Sigmoid colon (tissue), 7 donors: ENCODE data around the gene C14orf93. TPM values are rescaled to one million over a fixed set of nuclear protein-coding genes. Genes with fewer than 3 reads are reported as not detected.

Source experiments
- DNase-seq: peaks from one replicate; pipeline ENCODE4 v3.0.0-alpha.2; 2019
- H3K27ac ChIP-seq, 4 donors: fragments of 200-600 bp; sonication (generic); one replicate each; pipeline ENCODE4 v1.5.1; 2016 to 2019; ENCODE audit warnings: mild to moderate bottlenecking in 1 of 4
- H3K27me3 ChIP-seq, 3 donors: fragments of 200-600 bp; sonication (generic); one replicate each; pipeline ENCODE4 v1.5.1; 2019; ENCODE audit warnings: mild to moderate bottlenecking in 1 of 3
- H3K36me3 ChIP-seq, 4 donors: fragments of 200-600 bp; sonication (generic); one replicate each; pipeline ENCODE4 v1.5.1; 2016 to 2019
- H3K4me1 ChIP-seq, 4 donors: fragments of 200-600 bp; sonication (generic); one replicate each; pipeline ENCODE4 v1.5.1; 2017 to 2019
- H3K4me3 ChIP-seq, 4 donors: fragments of 200-600 bp; sonication (generic); one replicate each; pipeline ENCODE4 v1.5.1; 2017 to 2019; ENCODE audit warnings: mild to moderate bottlenecking in 2 of 4, moderate library complexity in 1 of 4
- H3K9me3 ChIP-seq, 4 donors: fragments of 200-600 bp in 3 of 4; sonication (generic) in 3 of 4; one replicate each; pipeline versions ENCODE4 v1.5.1 to v1.6.1; 2013 to 2019
- CTCF ChIP-seq, 4 experiments: fragments of 450-650 bp in 3 of 4; fragments of 200-600 bp in 1 of 4; IDR thresholded peaks; one replicate each; pipeline ENCODE4 v1.5.1; 2016 to 2019; ENCODE audit warnings: antibody characterized with exemption in 4 of 4, mild to moderate bottlenecking in 3 of 4, moderate library complexity in 2 of 4
- EP300 ChIP-seq, 4 donors: sonication (generic); formaldehyde crosslinking; IDR thresholded peaks; one replicate each; pipeline ENCODE4 v1.6.1; 2017; ENCODE audit warnings: antibody characterized with exemption in 4 of 4
- POLR2A ChIP-seq, 2 donors: fragments of 450-650 bp; IDR thresholded peaks; one replicate each; pipeline ENCODE4 v1.6.1; 2016; ENCODE audit warnings: antibody characterized with exemption in 2 of 2, mild to moderate bottlenecking in 2 of 2, moderate library complexity in 2 of 2
- POLR2AphosphoS5 ChIP-seq, 4 donors: sonication (generic); formaldehyde crosslinking; IDR thresholded peaks; one replicate each; pipeline ENCODE4 v1.6.1; 2017; ENCODE audit warnings: antibody characterized with exemption in 4 of 4
- WGBS, 2 donors: extraction: QIAGEN DNeasy Blood & Tissue Kit; methylation state at CpG; one replicate each; pipeline ENCODE4 v1.1.7; 2013; 5-methylcytosine and 5-hydroxymethylcytosine counted together
- intact Hi-C: fragments of 100-400 bp; cut with DNase I; formaldehyde crosslinking; loops from one replicate; pipeline ENCODE4 v1.15.1; 2023
- polyA plus RNA-seq, 3 donors: library from polyadenylated mRNA; stranded (reverse); fragments of 200-250 nt; gene quantifications; one replicate each; pipeline ENCODE4 v1.2.3, GENCODE V29; 2013
- total RNA-seq, 4 donors: library from RNA; depleted of rRNA; stranded (reverse); fragments of >200 nt; gene quantifications; one replicate each; pipeline ENCODE4 v1.1.0, GENCODE V29; 2016
- donor health status: healthy with polysubstance abuse.
- donor health status: Bipolar disorder and iron deficiency.
- donor health status: healthy.

The C14orf93 gene
- total and polyA plus RNA-seq, 7 donors = 7.4 to 19.9 (median 10.6) TPM

GRCh38 chr14:23056956-23057756 lies 47.2 kb upstream of the C14orf93 start, which contains the start of gene CDH24:
Gene CDH24, minus strand, starts transcription at chr14:23057520. Its CDS starts 1,787 bp downstream, at chr14:23055733.
- Histone ChIP-seq H3K36me3 (peaks cover 22 to 39% (median 32%) of the 10 kb centered on the region in 4 donors), H3K4me1 (peaks cover 0 to 31% (median 24%) of the 10 kb centered on the region in 4 donors), H3K9me3 (no peaks in the 10 kb centered on the region), H3K27me3 (no peaks in the 10 kb centered on the region), H3K27ac (peak within 1 kb of the TSS; percentile 80 to 91 (median 84)), H3K4me3 (peak within 1 kb of the TSS; percentile 48 to 77 (median 68))
- intact Hi-C loops = loop anchor here (5.0 kb wide), 1 partner anchor 50 kb away; no protein-coding TSS in a partner anchor
- peak; percentile 86 for DNase-seq
- TF ChIP-seq CTCF (IDR thresholded peaks at IDR 0.05) = no peak
- no peak for TF ChIP-seq EP300 (IDR thresholded peaks at IDR 0.05)
- TF ChIP-seq POLR2A (IDR thresholded peaks at IDR 0.05) = no peak
- TF ChIP-seq POLR2AphosphoS5 (IDR thresholded peaks at IDR 0.05) = peak in 1 of 4 donors; percentile 17
- 2% methylated on average over 73 of the region's 73 CpGs for WGBS, 2 donors

- WGBS, 2 donors = 5 to 11% methylated on average over 17 of the region's 17 CpGs
- intact Hi-C loops = loop anchor here (5.0 kb wide), 1 partner anchor 49 kb away; no protein-coding TSS in a partner anchor
- H3K27me3 ChIP-seq = no peaks in the 10 kb centered on the region
Observed at GRCh38 chr14:23056145-23056955, 46.4 kb upstream of the C14orf93 start.

DNA sequence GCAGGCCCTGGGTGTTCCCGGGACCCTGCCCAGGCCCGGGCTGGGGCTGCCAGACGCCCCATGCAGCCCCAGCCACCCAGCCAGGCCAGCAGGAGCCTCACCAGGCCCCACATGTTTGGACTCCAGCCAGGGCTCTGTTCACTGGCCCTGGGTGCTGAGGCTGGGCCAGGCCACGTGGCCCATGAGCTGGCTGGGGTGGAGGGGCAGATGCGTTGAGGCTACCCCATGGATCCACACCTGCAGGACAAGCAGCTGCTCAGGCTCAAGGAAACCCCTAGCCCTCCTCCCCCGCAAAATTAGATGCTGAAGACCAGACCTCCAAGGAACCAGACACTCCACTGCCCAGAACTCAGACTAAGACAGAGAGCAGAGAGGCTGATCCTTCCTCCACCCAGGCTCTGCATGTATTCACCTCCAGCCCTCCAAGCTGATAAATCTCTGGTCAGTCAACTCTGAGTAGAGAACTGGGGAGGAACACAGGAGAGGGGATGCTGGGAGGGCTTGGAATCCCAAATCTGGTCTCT lies 45.7 kb upstream of the C14orf93 start:
- Histone ChIP-seq H3K4me3 (no peak overlapping the region), H3K36me3 (peaks cover 15 to 24% (median 22%) of the 10 kb centered on the region in 4 donors), H3K4me1 (peaks cover 0 to 27% (median 20%) of the 10 kb centered on the region in 4 donors), H3K27me3 (no peaks in the 10 kb centered on the region), H3K27ac (peak overlapping the region in 2 of 4 donors; percentile 17 to 34), H3K9me3 (no peaks in the 10 kb centered on the region)
- no peak for TF ChIP-seq POLR2AphosphoS5 (IDR thresholded peaks at IDR 0.05)
- TF ChIP-seq POLR2A (IDR thresholded peaks at IDR 0.05) = no peak
- TF ChIP-seq CTCF (IDR thresholded peaks at IDR 0.05) = no peak
- TF ChIP-seq EP300 (IDR thresholded peaks at IDR 0.05) = no peak
- DNase-seq = no peak
- WGBS, 2 donors = 74 to 84% methylated on average over 6 of the region's 6 CpGs
- intact Hi-C loops = loop anchor here (5.0 kb wide), 1 partner anchor 48 kb away; no protein-coding TSS in a partner anchor

More at GRCh38 chr14:23056145-23056955, 46.4 kb upstream of the C14orf93 start:
- peaks cover 20 to 31% (median 28%) of the 10 kb centered on the region in 4 donors for H3K36me3 ChIP-seq
- H3K9me3 ChIP-seq = no peaks in the 10 kb centered on the region
- H3K4me1 ChIP-seq = peaks cover 0 to 27% (median 20%) of the 10 kb centered on the region in 4 donors
- peak overlapping the region in 3 of 4 donors; percentile 67 to 77 (median 69) for H3K4me3 ChIP-seq
- H3K27ac ChIP-seq = peak overlapping the region in 2 of 4 donors; percentile 17 to 34
- TF ChIP-seq CTCF (IDR thresholded peaks at IDR 0.05) (peak in 3 of 4 experiments; percentile 40 to 72 (median 41)), POLR2AphosphoS5 (IDR thresholded peaks at IDR 0.05) (no peak), EP300 (IDR thresholded peaks at IDR 0.05) (no peak)
- peak; percentile 80 for DNase-seq

DNA sequence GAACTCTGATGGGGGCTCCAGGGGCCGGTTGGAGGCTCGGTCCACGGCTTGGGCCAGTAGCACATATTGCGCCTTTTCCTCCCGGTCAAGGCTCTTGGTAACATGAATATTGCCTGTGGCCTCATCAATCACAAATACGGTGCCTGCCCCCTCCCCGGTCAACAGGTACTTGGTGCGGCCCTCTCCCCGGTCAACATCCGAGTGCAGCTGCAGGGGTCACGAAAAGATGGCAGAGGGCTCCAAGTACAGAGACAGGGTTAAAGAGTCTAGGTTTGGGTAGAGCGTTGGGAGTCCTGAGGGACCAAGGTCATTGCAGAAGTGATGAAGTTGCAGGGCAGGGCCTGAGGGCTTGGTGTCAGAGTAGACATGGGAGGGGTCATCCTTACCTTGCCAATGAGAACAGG lies 45.2 kb upstream of the C14orf93 start:
- TF ChIP-seq POLR2A (IDR thresholded peaks at IDR 0.05) (no peak), EP300 (IDR thresholded peaks at IDR 0.05) (no peak), POLR2AphosphoS5 (IDR thresholded peaks at IDR 0.05) (no peak), CTCF (IDR thresholded peaks at IDR 0.05) (no peak)
- WGBS, 2 donors = 97 to 98% methylated on average over 12 of the region's 12 CpGs

More for the DNA sequence above, 45.2 kb upstream of the C14orf93 start:
- intact Hi-C loops = loop anchor here (5.0 kb wide), 1 partner anchor 48 kb away; no protein-coding TSS in a partner anchor
- Histone ChIP-seq H3K36me3 (peaks cover 9 to 19% (median 16%) of the 10 kb centered on the region in 4 donors), H3K4me3 (no peak overlapping the region), H3K27me3 (no peaks in the 10 kb centered on the region), H3K4me1 (peaks cover 0 to 27% (median 20%) of the 10 kb centered on the region in 4 donors), H3K27ac (no peak overlapping the region), H3K9me3 (no peaks in the 10 kb centered on the region)
- DNase-seq = no peak
